Lung (tissue), 12 donors: ENCODE results near the gene LEPROT. TPM values are rescaled to one million over a fixed set of nuclear protein-coding genes. Genes with fewer than 3 reads are reported as not detected.
"Not testable (repeated sequence)": the region's sequence is repeated elsewhere in the genome, so short reads cannot be mapped to it uniquely, and the experiment has no call there.

ENCODE experiments used
- ATAC-seq: fragments of 200-7000 bp; cut with Tn5 transposase; one replicate; pipeline ENCODE4 v1.9.1; 2020; ENCODE audit warnings: moderate number of reproducible peaks; ENCODE audit not compliant: insufficient read depth, low FRiP score
- DNase-seq, 3 donors: peaks; one replicate each; pipeline ENCODE4 v3.0.0-alpha.2; 2013 to 2017
- H3K27ac ChIP-seq, 2 donors: one replicate each; pipeline ENCODE4 v1.5.1; 2013; ENCODE audit warnings: mild to moderate bottlenecking in 2 of 2, moderate library complexity in 2 of 2, control low read depth in 1 of 2, inconsistent platforms in 1 of 2, low read depth in 1 of 2, low read length in 1 of 2
- H3K27me3 ChIP-seq, 3 donors: one replicate each; pipeline ENCODE4 v1.5.1; 2013; ENCODE audit warnings: low read length in 2 of 3; ENCODE audit not compliant: control insufficient read depth in 3 of 3, insufficient read depth in 3 of 3
- H3K36me3 ChIP-seq, 4 donors: one replicate each; pipeline ENCODE4 v1.5.1; 2013; ENCODE audit warnings: low read length in 4 of 4, mild to moderate bottlenecking in 1 of 4, moderate library complexity in 1 of 4; ENCODE audit not compliant: control insufficient read depth in 4 of 4, insufficient read depth in 4 of 4
- H3K4me1 ChIP-seq, 5 donors: one replicate each; pipeline ENCODE4 v1.5.1; 2013; ENCODE audit warnings: low read length in 5 of 5, mild to moderate bottlenecking in 2 of 5, moderate library complexity in 1 of 5; ENCODE audit not compliant: control insufficient read depth in 5 of 5, insufficient read depth in 5 of 5
- H3K4me3 ChIP-seq: one replicate; pipeline ENCODE4 v1.5.1; 2013; ENCODE audit warnings: mild to moderate bottlenecking, control low read depth, moderate library complexity
- H3K9ac ChIP-seq, 2 donors: one replicate each; pipeline ENCODE4 v1.5.1; 2013; ENCODE audit warnings: low read length in 2 of 2, control low read depth in 1 of 2; ENCODE audit not compliant: insufficient read depth in 1 of 2
- H3K9me3 ChIP-seq, 4 donors: one replicate each; pipeline ENCODE4 v1.5.1; 2013; ENCODE audit warnings: low read length in 3 of 4, mild to moderate bottlenecking in 1 of 4, moderate library complexity in 1 of 4; ENCODE audit not compliant: control insufficient read depth in 4 of 4, insufficient read depth in 3 of 4
- WGBS, 2 donors: extraction: QIAGEN DNeasy Blood & Tissue Kit; methylation state at CpG; one replicate each; pipeline ENCODE4 v1.1.7; 2013; 5-methylcytosine and 5-hydroxymethylcytosine counted together
- polyA plus RNA-seq, 2 donors: library from polyadenylated mRNA; stranded (reverse); fragments of 200-250 nt; gene quantifications; one replicate each; pipeline ENCODE4 v1.2.1, GENCODE V29; 2013
- total RNA-seq, 2 donors: library from RNA; depleted of rRNA in 1 of 2; stranded (reverse); fragments of >200 nt in 1 of 2; gene quantifications; one replicate each; pipeline ENCODE4 v1.2.1, GENCODE V29; 2014 to 2021
- TF ChIP-seq, protein P1 (sequence below): IDR thresholded peaks from 2 replicates; pipeline ENCODE4 v1.5.1; 2012; ENCODE audit warnings: mild to moderate bottlenecking; ENCODE audit errors: control extremely low read depth, extremely low read depth
- donor health status: control.
- donor health status: control.
- donor health status: Bipolar disorder and iron deficiency.
- donor health status: healthy.
- donor health status: DM: yes; HTN: yes; CAD: no.

Gene LEPROT
- total and polyA plus RNA-seq, 4 donors = 43.0 to 88.6 (median 68.5) TPM

DNA sequence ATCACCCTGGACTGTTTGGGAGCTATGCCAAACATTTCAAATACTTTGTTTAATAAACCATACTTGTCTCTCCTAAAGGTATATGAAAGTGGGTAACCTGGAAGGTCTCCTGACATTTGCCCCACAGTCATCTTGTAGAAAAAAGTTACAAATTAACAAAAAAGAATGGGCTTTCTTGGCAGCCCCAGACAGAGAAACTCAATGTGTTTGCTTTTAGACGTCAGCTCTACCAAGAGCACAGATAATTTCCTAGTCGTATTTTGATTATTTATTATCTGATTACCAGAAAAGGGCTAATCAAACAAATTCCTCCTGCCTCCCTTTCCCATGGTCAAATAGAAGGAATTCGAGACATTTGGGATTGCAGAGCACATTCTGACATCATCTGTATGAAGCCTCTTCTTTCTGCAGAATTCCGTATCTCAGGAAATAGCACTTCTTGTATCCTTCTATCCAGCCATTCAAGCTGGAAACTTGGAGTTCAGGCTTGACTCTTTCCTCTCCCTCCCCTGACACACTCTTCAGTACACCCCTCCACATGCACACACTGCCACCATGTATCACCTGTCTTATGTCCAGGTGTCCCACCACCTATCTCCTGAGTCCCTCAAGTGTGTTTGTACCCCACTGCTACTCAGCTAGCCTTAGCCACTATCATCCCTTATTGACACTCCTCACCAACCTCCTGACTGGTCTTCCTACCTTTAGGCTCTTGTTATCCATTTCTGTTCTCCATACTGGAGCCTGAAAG, 42.8 kb upstream of the LEPROT start:
- Histone ChIP-seq H3K27me3 (no peaks in the 10 kb centered on the region), H3K4me1 (no peaks in the 10 kb centered on the region), H3K36me3 (no peaks in the 10 kb centered on the region), H3K9ac (no peak overlapping the region), H3K27ac (no peak overlapping the region), H3K4me3 (no peak overlapping the region), H3K9me3 (peaks cover 0 to 2% (median 0%) of the 10 kb centered on the region in 4 donors)
- no peak for ATAC-seq
- DNase-seq = peak in 1 of 3 donors; percentile 15
- TF ChIP-seq, protein P1, sequence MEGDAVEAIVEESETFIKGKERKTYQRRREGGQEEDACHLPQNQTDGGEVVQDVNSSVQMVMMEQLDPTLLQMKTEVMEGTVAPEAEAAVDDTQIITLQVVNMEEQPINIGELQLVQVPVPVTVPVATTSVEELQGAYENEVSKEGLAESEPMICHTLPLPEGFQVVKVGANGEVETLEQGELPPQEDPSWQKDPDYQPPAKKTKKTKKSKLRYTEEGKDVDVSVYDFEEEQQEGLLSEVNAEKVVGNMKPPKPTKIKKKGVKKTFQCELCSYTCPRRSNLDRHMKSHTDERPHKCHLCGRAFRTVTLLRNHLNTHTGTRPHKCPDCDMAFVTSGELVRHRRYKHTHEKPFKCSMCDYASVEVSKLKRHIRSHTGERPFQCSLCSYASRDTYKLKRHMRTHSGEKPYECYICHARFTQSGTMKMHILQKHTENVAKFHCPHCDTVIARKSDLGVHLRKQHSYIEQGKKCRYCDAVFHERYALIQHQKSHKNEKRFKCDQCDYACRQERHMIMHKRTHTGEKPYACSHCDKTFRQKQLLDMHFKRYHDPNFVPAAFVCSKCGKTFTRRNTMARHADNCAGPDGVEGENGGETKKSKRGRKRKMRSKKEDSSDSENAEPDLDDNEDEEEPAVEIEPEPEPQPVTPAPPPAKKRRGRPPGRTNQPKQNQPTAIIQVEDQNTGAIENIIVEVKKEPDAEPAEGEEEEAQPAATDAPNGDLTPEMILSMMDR = no peak
- WGBS, 2 donors = 74 to 81% methylated on average over 4 of the region's 4 CpGs

DNA sequence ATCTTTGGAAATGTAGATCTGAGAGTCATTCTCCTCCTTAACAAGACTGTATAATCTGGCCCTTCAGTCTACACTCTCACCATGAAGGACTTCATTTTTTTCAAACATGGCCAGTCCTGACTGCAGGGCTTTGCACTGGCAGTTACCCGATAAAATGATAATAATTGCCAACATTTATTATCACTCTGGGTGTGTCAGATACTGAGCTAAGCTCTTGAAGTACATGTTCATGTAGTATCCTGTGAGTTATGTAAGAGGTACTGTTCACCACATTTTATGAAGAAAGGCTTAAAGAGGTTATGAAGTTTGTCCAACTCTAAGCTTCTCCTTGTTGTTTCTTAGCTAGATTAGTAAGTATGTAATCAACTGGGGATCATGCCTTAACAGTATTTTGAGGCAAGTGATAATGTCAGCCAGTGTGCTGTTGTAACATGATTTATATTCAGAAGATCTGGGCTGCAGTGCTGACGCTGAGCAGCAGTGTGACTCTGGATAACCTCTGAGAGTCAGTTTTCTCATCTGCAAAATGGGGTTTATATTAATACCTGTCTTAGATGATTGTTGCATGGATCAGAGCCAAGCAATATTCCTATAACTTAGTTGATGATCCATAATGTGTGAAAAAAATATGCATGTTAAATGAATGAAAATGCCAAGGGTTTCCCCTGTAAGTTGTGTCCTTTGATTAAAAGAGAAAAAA, 42.1 kb upstream of the LEPROT start:
- no peak overlapping the region for H3K27ac ChIP-seq

DNA sequence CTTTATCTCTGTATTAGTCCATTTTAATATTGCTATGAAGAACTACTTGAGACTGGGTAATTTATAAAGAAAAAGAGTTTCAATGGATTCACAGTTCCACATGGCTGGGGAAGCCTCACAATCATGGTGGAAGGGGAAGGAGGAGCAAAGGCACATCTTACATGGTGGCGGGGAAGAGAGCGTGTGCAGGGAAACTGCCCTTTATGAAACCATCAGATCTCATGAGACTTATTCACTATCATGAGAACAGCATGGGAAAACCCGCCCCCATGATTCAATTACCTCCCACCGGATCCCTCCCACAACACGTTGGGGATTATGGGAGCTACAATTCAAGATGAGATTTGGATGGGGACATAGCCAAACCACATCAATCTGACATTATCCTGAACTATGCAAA, 36.0 kb upstream of the LEPROT start:
- not testable (repeated sequence) for H3K9ac ChIP-seq, H3K4me1 ChIP-seq, DNase-seq, H3K9me3 ChIP-seq, H3K36me3 ChIP-seq, ATAC-seq, H3K4me3 ChIP-seq, H3K27ac ChIP-seq, H3K27me3 ChIP-seq
- 96 to 97% methylated on average over 5 of the region's 5 CpGs for WGBS, 2 donors

More for the DNA sequence above, 42.1 kb upstream of the LEPROT start:
- Histone ChIP-seq H3K4me1 (no peaks in the 10 kb centered on the region), H3K36me3 (no peaks in the 10 kb centered on the region), H3K4me3 (no peak overlapping the region), H3K9me3 (peaks cover 0 to 2% (median 0%) of the 10 kb centered on the region in 4 donors), H3K27me3 (no peaks in the 10 kb centered on the region), H3K9ac (no peak overlapping the region)
- ATAC-seq (no peak), DNase-seq (no peak)
- TF ChIP-seq, protein P1 = no peak
- 74 to 86% methylated on average over 2 of the region's 2 CpGs for WGBS, 2 donors

DNA sequence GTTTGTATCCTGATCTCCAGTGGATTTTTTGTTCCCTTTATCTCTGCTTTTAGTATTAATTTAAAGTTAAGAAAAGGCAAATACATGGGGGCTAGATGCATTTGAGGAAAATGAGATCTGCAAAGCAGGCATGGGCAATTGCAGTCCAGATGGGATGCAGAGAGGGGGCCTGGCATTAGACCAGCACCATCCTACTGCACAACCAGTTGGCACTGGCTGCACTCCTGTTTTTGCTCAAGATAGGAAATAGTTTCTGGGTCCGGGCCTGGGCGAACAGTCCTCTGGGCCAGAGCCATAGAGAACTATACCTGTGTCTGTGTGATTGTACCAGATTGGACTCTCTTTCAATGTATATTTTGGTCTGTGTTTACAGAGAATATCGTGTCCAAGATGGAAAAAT, 34.0 kb upstream of the LEPROT start:
- H3K36me3 ChIP-seq = peaks cover 0 to 1% (median 0%) of the 10 kb centered on the region in 4 donors
- no peak overlapping the region for H3K27ac ChIP-seq
- TF ChIP-seq, protein P1 = no peak
- no peak for ATAC-seq
- no peaks in the 10 kb centered on the region for H3K9me3 ChIP-seq
- H3K9ac ChIP-seq = no peak overlapping the region
- DNase-seq = no peak
- H3K27me3 ChIP-seq = no peaks in the 10 kb centered on the region
- H3K4me1 ChIP-seq = no peaks in the 10 kb centered on the region
- no peak overlapping the region for H3K4me3 ChIP-seq
- WGBS, 2 donors = 94 to 97% methylated on average over 3 of the region's 3 CpGs
